Measurements from ENCODE around the gene TTC7B.

The TTC7B gene

GRCh38 chr14:90674043-90674670 is 142.1 kb downstream of the TTC7B start:
- TF ChIP-seq GATA3 (IDR thresholded peaks at IDR 0.05; ENCODE audit: low read depth, low read length) (no peak), GATA2 (IDR thresholded peaks at IDR 0.05; ENCODE audit: low read depth, low read length) (no peak)

DNA sequence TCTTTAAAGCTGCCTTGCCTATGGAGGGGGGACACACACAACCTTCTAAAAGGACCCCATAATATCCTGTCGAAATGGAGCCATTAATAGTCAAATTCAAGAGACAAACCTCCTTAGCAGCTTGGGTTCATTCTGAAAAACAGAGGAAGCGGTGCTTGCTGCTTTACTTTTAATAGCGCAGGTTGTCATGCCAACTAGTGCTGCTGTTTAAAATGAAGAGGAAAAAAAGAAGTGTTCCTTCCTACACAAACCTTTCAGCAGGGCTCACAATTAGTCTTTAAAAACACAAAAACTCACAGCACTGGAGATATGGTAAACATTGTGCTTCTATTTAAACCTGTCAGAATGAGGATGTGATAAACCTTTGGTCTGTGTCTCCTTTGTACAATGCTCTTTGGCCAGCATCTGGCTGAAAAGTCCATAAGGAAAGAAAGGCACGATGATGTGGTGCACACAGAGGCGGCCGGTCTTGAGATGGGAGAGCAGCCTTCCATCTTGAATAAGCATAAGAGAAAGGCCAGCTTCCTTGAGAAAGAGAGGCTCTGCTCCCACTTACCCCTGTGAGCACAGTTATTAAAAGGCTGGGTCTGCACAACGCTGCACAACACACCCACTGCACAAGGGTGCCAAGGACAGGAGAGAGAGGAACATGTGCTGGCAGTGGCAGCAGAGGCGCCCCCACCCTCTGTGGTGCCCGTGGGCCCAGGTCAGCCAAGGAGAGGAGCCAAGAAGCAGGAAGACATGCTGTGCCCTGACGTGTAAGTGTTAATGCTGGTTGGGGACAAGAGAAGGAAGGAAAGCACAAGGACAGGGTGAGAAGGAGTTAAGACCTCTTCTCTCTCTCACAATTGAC is 144.6 kb downstream of the TTC7B start:
- TF ChIP-seq GATA3 (IDR thresholded peaks at IDR 0.05; ENCODE audit: low read depth, low read length) = no peak
- no peak for TF ChIP-seq GATA2 (IDR thresholded peaks at IDR 0.05; ENCODE audit: low read depth, low read length)

DNA sequence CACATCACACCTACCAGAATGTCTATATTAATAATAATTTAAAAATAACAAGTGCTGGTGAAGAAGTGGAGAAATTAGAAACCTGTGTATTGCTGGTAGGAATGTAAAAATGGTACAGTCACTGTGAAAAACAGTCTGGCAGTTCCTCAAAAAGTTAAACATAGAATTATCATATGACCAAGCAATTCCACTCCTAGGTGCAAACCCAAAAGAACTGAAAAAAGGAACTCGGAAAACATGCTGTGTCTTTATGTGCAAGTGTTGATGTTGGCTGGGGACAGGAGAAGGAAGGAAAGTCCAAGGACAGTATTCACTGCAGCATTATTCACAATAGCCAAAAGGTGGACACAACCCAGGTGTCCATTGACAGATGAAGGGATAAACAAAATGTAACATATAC is 146.5 kb downstream of the TTC7B start:
- no peak for TF ChIP-seq GATA2 (IDR thresholded peaks at IDR 0.05; ENCODE audit: low read depth, low read length)
- no peak for TF ChIP-seq GATA3 (IDR thresholded peaks at IDR 0.05; ENCODE audit: low read depth, low read length)

DNA sequence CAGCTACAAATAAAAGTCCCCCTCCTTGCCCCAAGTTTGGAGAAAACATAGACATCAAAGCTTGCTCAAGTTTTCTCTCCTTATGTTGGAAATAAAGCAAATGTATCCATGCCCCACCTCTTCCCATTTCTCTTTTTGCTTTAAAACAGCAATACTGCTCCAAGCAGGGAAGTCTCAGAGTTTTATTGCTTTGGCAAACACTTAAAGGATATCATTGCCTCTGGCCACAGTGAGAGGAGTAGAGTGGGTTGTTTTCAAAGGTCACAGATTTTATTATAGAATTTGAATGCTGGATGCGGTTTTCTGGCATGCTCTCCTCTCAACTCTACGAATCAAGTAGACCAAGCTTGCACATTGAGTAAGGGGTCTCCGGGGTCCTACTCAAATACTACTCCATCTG is 149.7 kb downstream of the TTC7B start:
- TF ChIP-seq GATA3 (IDR thresholded peaks at IDR 0.05; ENCODE audit: low read depth, low read length) (no peak), GATA2 (IDR thresholded peaks at IDR 0.05; ENCODE audit: low read depth, low read length) (no peak)

GRCh38 chr14:90665321-90666000 is 150.8 kb downstream of the TTC7B start:
- TF ChIP-seq GATA2 (IDR thresholded peaks at IDR 0.05; ENCODE audit: low read depth, low read length) (no peak), GATA3 (IDR thresholded peaks at IDR 0.05; ENCODE audit: low read depth, low read length) (no peak)

DNA sequence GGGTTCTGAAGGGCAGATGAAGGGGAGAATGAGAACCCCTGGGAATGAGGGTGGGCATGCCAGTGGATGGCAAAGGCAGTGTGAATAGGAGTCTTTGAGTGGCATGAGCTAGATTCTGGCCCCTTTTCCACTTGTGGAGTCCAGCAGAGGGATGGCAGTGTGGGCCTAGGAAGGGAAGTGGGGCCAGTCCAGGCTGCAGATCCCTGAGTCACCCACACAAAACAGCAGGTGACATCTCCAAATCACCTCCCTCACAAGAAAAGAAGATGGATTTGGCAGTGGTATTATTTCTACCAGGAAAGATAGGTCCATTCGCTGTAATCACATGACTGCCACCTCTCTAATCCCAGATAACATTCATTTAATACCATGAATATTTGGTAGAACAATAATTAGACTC is 151.3 kb downstream of the TTC7B start:
- TF ChIP-seq GATA2 (IDR thresholded peaks at IDR 0.05; ENCODE audit: low read depth, low read length) (no peak), GATA3 (IDR thresholded peaks at IDR 0.05; ENCODE audit: low read depth, low read length) (no peak)

DNA sequence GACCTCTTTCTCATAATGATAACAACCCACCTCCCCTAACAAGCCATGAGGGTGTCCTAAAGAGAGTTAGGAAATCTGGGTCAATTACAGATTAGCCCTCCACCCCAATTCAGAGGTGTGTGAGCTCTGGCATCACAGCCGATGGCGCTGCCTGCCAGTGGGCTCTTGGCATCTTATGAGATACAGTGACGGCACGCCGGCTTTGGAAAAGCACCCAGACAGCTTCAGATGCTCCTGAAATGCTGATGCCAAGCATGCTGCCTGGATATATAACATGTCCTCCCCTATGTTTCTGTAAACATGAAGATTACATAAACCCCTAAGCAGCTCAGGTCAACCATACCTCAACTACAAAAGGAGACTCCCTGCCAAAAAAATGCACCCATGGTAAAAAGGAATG is 152.6 kb downstream of the TTC7B start:
- TF ChIP-seq GATA3 (IDR thresholded peaks at IDR 0.05; ENCODE audit: low read depth, low read length) = no peak

DNA sequence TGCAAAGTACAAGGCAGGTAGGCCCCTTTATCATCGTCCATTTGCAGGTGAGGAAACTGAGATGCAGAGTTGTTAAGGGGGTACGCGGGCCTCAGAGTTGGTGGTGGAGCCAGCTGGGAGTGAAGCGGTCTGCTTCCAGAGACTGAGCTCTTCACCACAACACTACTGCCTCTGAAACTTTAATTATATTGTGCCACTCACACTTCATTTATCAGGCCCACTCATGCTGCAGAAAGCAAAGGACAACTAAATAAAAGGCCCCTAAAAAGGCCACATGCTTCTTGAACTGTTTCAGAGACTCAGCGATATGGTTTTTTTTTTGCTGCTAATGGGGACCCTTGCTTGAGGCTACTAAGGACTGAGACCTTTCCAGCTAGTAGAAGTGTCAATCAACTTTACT is 153.1 kb downstream of the TTC7B start:
- TF ChIP-seq GATA3 (IDR thresholded peaks at IDR 0.05; ENCODE audit: low read depth, low read length) (no peak), GATA2 (IDR thresholded peaks at IDR 0.05; ENCODE audit: low read depth, low read length) (no peak)

GRCh38 chr14:90661866-90662265 is 154.4 kb downstream of the TTC7B start:
- TF ChIP-seq GATA3 (IDR thresholded peaks at IDR 0.05; ENCODE audit: low read depth, low read length) (no peak), GATA2 (IDR thresholded peaks at IDR 0.05; ENCODE audit: low read depth, low read length) (no peak)

DNA sequence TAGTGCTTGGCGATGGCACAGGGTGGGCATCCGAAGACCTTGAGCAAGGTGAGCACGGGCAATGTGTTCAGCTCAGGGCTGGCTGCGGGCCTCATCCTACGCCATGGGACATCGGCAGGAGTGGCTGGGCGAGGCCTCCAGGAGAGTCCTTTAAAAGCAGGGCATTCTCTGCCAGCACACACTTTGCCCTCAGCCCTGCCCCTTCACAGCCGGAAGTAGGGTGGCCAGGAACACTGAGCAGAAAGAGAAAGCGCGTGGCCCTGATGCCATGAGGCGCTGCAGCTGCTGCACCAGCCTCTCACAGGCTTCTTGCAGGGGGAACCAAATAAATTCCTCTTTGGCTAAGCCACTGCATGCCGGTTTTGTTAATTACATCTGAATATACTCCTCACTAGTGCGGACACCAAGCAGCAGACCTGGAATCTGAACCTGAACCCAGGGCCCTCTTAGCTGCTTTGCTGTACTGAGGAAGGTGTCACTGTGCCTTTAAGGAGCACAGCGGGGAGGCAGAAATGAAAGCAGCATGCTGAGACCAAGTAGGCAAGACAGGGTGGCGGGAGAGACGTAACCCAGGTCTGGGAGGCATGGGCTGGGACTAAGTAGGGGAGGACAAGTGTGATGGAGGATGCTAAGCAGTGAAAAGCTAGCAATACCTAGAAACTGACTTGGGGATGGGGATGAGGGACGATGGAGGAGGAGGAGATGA is 155.2 kb downstream of the TTC7B start:
- TF ChIP-seq GATA3 (IDR thresholded peaks at IDR 0.05; ENCODE audit: low read depth, low read length) (no peak), GATA2 (IDR thresholded peaks at IDR 0.05; ENCODE audit: low read depth, low read length) (no peak)

- TF ChIP-seq GATA2 (IDR thresholded peaks at IDR 0.05; ENCODE audit: low read depth, low read length) (no peak), GATA3 (IDR thresholded peaks at IDR 0.05; ENCODE audit: low read depth, low read length) (no peak)
Observed at GRCh38 chr14:90659156-90659555, 157.1 kb downstream of the TTC7B start.

DNA sequence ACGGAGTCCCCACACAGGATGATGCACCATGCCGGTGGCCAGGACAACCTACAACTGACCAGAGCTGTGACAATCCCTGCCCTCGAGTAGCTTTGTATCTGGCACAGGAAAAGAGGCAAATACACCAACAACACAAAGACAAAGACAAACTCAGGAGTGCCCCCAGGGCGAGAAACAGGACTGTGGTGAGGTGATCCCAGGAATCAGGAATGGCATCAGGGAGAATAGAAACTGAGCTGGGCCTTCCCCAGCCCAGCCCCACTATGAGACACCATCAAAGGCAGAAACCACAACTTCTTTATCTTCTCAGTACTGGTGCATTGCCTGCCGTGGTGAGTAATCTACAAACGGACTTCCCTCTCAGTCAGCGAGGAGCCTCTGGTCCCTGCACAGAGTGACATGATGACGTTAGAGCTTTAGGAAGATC is 157.7 kb downstream of the TTC7B start:
- TF ChIP-seq GATA3 (IDR thresholded peaks at IDR 0.05; ENCODE audit: low read depth, low read length) (no peak), GATA2 (IDR thresholded peaks at IDR 0.05; ENCODE audit: low read depth, low read length) (no peak)

DNA sequence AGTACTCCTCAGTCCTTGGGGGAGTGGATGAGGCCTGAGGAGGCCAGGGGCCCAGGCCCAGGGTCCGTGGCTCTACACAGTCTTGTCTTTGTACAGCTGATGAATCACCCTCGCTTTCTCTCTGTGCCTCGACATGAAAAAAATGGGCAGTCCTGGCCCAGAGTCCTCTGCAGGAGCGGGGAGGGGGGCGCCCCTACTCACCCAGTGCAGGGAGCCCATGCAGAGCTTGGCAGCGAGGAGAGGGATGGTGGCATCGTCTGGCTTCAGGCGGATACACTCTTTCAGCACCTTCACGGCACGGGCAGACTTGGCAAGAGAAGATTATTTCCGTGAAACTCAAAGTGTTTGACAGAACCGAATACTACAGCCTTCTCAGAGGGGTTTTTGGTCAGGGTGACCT is 159.3 kb downstream of the TTC7B start:
- TF ChIP-seq GATA3 (IDR thresholded peaks at IDR 0.05; ENCODE audit: low read depth, low read length) = no peak

DNA sequence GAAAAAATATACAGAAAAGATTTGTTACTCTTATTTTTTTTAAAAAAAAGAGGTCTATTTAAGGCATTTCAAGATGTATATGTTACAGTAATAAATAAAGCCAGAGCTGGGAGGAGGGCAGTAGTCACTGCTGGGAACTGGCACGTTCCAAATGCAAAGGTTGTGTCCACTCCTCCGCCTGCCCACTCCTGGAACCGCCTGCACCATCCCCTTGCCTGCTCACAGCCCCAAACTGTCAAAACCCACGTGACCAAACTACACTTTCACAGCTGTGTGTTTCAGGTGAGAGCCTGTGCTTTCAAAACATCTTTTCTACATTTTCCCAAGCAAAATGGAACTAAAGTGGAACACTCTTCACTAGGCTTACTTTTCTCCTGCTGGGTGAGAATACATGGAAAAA is 160.4 kb downstream of the TTC7B start:
- TF ChIP-seq GATA3 (IDR thresholded peaks at IDR 0.05; ENCODE audit: low read depth, low read length) (no peak), GATA2 (IDR thresholded peaks at IDR 0.05; ENCODE audit: low read depth, low read length) (no peak)
